T-helper 1 cell treated with Interleukin-12 subunit alpha and Interleukin-12 subunit beta and Interleukin-4 antibody, amounts not matched to agents 30 ng/mL and 1 ng/mL, for 36 hours (primary cell): Measurements from ENCODE around the gene ZMYND15. TPM values are rescaled to one million over a fixed set of nuclear protein-coding genes. Genes with fewer than 3 reads are reported as not detected.

Experiments used
- intact Hi-C: fragments of 100-400 bp; cut with micrococcal nuclease; formaldehyde crosslinking; loops from one replicate; pipeline ENCODE4 v1.15.1; 2024
- total RNA-seq: library from RNA; stranded (reverse); gene quantifications from 2 replicates; pipeline ENCODE4 v1.2.3, GENCODE V29; 2022

Gene ZMYND15
- total RNA-seq, 1 donor from 2014 or later, result 0.10 TPM

DNA sequence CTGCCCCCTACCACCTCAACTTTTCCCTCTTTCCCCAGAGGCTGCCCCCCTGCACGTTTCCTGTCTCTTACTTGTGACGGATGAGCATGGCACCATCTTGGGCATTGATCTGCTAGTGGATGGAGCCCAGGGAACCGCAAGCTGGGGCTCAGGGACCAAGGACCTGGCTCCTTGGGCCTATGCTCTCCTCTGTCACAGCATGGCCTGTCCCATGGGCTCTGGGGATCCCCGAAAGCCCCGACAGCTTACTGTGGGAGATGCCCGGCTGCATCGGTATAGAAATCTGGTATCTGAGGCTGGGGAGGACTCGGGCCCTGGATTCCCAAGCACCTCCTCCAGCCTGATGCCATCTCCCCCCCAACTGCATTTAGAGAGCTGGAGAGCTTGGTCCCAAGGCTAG, 1.9 kb downstream of the ZMYND15 start:
- intact Hi-C loops, result no loop called here

DNA sequence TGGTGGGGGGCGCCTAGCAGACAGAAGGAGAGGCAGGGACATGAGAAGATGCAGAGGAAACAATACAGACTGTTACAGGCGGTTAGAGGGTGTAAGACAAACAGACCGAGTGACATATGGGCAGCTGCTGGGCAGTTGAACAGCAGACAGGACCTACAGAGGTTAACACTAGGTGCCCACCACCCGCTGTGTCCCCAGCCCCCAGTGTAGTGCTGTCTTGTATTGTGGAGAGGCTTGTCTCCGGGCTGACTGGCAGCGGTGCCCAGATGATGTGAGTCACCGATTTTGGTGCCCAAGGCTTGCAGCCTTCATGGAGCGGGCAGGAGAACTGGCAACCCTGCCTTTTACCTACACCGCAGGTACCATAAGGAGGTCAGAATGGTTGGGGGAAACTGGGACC, 2.5 kb downstream of the ZMYND15 start:
- intact Hi-C loops, result no loop called here

DNA sequence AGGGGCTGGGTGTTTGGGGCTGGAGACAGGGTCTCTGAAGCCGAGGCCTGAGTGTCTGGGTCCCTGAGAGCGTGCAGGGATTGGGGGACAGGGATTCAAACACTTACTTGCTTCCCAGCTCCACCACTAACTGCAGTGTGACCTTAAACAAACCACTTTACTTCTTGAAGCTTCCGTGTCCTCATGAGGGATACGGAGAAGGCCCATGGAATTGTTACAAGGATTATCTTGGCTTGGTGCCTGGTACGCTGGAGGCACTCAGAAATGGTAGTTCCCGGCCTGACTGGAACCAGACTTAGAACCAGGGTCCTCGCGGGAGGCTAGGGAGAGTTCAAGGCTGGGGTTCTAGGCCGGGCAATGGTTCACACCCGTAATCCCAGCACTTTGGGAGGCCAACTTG, 3.0 kb downstream of the ZMYND15 start:
- intact Hi-C loops, result no loop called here

DNA sequence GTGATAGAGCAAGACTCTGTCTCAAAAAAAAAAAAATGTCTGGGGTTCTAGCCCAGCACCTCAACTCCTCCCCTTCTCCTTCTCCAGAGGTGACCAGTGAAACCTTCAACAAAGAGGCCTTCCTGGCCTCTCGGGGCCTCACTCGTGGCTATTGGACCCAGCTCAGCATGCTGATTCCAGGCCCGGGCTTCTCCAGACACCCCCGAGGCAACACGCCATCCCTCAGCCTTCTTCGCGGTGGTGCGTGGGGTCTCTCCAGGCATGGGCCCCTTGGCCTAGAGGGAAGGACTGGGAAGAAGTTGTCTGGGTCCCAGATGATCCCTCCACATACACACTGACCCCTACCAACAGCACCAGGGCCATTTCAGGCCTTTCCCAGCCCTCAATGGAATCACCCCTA, 3.6 kb downstream of the ZMYND15 start:
- intact Hi-C loops, result no loop called here

DNA sequence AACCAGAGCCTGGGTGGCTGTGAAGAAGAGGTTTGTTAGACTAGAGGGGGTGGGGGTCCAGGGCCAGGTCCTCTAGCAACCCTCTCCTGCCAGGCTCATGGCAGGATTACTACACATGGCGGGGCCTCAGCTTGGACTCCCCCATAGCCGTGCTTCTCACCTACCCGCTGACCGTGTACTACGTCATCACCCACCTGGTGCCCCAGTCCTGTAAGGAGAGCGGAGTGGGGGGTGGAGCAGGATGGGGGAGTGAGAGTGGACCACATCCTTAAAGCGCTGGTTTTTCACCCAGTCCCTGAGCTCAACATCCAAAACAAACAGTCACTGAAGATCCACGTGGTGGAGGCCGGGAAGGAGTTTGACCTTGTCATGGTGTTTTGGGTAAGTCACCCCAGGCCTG, 4.3 kb downstream of the ZMYND15 start:
- intact Hi-C loops, result no loop called here

DNA sequence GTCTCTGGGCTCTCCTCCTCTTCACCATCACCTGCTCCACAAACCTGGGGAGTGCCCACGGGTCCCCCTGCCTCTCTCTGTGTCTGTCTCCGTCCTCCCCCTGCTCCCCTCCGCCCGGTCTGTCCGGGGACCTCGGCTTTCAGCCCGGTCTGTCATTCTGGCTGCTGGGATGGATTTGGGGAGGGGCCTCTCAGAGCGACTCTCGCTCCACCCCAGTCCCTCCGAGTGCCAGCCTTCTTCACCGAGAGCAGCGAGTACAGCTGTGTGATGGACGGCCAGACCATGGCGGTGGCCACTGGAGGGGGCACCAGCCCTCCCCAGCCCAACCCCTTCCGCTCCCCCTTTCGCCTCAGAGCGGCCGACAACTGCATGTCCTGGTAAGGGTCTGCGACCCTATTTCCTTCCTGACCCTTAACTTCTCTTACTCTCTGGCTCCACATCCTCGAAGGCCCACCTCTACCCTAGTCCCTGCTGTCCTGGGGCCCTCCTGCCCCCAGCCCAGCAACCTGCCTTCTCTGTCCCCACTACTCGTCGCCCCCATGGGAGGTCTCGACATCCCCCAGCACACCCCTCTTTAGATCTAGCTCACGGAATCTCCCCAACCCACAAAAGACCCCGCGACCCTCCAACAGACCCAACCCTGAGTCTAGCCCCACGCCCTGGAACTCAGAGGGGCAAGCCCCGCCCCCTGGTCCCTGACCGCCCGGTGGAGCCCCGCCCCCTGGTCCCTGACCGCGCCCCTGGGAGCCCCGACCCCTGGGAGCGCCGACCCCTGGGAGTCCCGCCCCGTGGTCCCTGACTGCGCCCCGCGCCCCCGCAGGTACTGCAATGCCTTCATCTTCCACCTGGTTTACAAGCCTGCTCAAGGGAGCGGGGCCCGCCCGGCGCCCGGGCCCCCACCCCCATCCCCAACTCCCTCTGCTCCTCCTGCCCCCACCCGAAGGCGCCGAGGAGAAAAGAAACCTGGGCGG, 5.7 kb downstream of the ZMYND15 start:
- intact Hi-C loops, result no loop called here

DNA sequence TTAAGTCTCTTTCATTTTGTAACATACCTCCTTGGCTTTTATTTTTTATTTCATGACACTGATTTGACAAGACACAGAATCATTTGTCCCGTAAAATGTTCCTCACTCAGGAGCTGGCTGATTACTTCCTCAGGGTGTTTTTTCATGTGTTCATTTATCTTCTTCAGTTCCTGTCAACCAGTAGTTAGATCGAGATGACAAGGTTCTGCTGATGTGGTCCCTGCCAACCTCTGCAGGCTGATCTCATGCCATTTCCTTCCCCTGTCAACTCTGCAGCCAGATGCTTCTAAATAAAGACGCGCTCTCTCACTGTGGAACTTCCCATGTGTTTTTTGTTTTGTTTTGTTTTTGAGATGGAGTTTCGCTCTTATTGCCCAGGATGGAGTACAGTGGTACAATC, 8.2 kb downstream of the ZMYND15 start:
- intact Hi-C loops, result loop anchor here (1.0 to 2.0 kb wide), 3 partner anchors 8 to 605 kb away; partner anchors contain the start of genes CYB5D2 and ZZEF1

DNA sequence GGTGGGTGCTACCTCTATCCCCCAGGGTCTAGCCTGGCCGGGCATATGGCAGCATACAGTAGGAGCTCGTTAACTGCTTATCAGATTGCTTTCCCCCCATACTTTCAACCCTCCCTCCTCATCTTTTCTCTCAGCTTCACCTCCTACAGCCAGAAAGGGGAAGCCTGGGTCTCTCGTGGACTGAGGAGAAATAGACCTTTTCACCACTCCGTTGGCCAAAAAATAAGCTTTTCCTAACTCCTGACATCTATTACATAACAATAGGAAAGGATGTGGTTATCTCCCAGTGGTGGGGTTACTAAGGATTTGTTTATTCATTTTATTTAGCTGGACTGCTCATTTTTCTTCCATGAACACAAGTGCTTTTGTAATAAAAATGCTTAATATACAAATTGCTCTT, 9.1 kb downstream of the ZMYND15 start:
- intact Hi-C loops, result loop anchor here (1.0 to 2.0 kb wide), 3 partner anchors 8 to 605 kb away; partner anchors contain the start of genes CYB5D2 and ZZEF1

DNA sequence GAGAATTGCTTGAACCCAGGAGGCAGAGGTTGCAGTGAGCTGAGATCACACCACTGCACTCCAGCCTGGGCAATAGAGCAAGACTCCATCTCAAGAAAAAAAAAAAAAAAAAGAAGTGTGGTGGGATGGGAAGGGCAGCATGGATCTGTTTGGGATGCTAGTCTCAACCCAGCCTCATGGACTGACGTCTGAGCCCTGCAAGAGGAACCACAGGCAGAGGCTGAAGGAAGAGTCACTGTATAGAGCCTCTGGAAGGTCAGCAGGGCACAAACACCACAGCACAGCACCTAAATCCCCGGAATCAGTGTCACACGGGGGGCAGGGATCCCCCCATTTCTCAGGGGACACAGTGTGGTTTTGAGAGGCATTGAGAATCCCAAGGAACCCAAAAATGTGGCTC, 11.0 kb downstream of the ZMYND15 start:
- intact Hi-C loops, result no loop called here

DNA sequence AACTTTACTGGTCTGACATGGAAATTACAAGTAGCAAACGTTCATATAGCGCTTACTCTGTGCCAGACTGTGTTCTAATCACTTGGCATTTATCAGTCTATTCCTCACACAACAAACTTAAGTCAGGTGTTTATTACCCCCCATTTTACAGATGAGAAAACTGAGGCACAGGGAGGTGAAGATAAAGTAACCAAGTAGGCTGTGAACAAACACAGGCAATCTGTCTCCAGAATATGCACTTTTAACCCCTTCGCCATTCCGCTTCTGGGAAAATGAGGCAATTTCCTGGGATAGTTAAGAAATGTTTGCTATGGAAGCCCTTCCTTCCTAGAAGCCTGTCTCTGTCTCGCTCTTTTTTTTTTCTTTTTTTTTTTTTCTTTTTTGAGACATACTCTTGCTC, 12.3 kb downstream of the ZMYND15 start:
- intact Hi-C loops, result no loop called here

DNA sequence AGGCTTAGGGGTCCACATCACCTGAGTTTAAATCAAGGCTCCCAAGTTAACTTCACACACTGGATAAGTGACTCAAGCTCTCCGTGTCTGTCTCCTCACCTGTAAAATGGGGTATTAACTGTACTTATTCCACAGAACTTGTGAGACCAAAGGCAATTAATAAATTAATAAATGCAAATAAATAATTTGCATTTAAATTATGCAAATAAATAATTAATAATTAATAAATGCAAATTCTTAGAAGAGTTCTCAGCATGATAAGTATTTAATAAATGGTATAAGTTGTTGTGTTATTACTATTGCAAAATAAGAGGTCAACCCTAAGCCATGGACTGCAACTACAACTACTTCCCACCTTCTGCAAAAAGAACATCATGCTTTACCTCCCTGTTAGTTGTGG, 13.8 kb downstream of the ZMYND15 start:
- intact Hi-C loops, result no loop called here

DNA sequence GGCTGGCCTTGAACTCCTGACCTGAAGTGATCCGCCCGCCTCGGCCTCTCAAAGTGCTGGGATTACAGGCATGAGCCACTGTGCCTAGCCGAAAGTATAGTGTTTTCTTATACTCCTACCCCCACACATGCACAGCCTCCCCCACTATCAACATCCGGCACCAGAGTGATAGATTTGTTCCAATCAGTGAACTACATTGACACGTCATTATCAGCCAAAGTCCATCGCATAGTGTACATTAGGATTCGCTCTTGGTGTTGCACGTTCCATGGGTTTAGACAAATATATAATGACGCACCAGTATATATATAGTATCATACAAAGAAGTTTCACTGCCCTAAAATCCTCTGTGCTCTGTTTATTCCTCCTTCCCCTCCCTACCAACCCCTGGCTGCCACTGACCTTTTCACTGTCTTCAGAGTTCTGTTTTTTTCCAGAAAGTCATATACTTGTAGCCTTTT, 20.2 kb downstream of the ZMYND15 start:
- intact Hi-C loops, result no loop called here

DNA sequence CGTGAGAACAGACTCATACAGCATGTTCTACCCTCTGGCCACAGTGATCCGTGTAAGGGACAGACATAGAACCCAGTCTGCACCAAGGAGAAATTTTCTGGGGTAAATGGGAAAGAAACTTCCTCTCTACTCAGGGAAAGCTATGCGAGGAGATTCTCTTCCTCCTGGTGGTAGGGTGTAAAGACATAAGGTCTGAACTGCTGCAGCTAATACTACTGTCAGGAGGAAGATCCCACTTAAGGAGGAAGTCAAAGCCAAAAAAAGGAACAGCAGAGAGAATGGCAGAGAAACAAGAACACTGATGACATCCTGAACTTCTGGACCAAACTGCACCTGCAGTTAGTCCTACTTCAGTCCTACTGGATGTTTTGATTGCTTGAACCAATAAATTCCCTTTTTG, 25.0 kb downstream of the ZMYND15 start:
- intact Hi-C loops, result no loop called here

DNA sequence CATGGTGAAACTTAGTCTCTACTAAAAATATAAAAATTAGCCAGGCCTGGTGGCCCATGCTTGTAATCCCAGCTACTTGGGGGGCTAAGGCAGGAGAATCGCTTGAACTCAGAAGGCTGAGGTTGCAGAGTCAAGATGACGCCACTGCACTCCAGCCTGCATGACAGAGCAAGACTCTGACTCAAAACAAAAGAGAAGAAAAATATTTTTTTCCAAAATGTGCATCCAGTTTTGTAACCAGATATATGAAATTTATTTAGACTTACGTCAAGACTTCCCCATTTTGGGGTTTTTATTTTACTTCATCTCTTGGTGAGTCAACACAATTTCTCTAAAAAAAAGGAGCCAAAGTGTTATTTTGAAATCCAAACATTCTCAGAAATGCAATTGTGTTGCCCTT, 26.6 kb downstream of the ZMYND15 start:
- intact Hi-C loops, result no loop called here

DNA sequence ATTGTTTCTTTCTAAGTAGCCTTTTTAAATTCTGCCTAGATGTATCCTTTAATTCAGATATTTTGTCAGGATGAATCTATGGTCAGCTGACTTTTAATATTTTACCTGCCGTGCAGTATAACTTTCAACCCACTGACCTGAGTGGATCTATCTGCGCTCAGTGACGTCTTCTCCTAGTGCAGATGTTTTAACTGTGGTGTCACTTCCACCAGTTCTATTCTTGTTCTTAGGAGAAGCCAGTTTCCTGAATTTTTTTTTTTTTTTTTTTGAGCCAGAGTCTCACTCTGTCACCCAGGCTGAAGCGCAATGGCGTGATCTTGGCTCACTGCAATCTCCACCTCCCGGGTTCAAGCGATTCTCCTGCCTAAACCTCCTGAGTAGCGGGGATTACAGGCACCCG, 27.1 kb downstream of the ZMYND15 start:
- intact Hi-C loops, result no loop called here

DNA sequence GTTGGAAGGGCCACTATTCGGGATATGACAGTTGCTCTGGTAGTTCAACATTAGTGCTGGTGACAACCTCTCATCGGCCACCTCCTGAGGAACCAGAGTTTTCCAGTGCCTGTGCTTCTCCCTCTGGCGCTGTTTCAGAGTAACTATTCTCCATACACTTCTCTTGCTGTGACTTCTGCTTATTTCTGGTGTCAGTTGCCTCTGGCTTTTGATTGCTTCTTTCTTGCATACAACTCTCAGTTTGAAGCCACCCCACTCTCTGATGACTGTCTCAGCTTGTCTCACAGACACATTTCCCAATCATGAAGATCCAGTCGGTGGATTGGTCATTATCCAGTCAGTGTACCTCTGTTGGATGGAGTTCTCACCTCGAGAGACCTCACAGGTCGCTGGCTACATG, 28.7 kb downstream of the ZMYND15 start:
- intact Hi-C loops, result no loop called here

DNA sequence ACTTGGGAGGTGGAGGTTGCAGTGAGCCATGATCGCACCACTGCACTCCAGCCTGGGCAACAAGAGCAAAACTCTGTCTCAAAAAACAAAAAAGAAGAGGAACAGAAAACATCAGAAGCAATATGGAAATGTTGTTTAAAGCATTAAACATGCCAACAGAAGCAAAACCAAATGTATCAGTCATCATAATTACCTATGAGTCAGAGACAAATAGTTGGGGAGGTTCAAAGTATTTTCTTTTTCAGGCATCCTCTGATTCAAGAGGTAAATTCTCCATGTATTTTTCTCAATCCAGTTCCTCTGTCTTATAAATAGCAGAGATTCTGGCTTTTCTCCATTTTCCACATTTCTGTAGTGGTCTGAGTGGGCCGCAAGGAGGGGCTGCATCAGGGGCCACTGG, 30.0 kb downstream of the ZMYND15 start:
- intact Hi-C loops, result no loop called here

DNA sequence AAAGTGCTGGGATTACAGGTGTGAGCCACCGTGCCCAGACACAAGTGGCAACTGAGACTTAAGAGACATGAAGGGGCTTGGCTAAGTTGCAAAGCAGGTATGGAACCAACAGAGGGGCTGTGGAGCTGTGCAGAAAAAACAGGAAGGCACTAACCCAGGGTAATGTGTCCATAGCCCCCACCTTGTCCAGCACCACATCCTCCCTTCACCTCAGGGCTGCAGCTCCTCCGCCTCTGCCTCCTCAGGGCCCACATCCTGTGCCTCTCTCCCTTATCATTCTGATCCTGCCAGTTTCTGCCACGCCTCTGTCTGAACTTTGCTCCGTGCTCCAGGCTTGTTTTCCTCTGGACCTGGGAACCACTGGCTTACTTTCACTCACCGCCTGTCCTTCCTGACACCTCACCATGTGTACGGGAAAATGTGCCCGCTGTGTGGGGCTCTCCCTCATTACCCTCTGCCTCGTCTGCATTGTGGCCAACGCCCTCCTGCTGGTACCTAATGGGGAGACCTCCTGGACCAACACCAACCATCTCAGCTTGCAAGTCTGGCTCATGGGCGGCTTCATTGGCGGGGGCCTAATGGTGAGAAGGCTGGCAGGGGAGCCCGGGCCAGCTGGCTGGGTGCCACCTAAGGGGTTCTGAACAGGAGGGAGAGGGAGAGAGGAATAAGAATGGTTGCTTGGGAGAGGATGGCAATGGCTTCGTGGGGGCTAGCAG, 32.0 kb downstream of the ZMYND15 start, which contains the start of gene TM4SF5:
TM4SF5 (plus strand) TSS at position 368 of the 716 bp plus-strand sequence; CDS start at position 405, 37 bp downstream.
- intact Hi-C loops, result no loop called here

DNA sequence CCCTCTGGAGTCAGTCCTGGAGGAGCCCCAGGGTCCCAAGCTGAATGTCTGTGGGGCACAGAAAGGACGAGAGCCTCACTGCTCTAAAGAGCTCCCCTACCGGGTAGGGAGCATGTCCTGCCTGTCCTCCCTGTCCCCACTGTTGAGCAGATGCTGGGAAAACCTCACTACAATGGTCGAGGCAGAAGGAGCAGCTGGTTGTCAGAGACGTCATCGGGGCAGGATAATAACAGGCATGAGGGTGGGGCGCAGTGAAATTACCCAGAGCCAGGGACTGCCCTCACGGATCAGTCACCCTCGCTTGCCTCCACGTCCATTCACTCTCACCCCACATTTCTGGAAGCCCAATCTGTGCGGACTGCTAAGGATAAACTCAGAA, 32.6 kb downstream of the ZMYND15 start:
- intact Hi-C loops, result no loop called here

DNA sequence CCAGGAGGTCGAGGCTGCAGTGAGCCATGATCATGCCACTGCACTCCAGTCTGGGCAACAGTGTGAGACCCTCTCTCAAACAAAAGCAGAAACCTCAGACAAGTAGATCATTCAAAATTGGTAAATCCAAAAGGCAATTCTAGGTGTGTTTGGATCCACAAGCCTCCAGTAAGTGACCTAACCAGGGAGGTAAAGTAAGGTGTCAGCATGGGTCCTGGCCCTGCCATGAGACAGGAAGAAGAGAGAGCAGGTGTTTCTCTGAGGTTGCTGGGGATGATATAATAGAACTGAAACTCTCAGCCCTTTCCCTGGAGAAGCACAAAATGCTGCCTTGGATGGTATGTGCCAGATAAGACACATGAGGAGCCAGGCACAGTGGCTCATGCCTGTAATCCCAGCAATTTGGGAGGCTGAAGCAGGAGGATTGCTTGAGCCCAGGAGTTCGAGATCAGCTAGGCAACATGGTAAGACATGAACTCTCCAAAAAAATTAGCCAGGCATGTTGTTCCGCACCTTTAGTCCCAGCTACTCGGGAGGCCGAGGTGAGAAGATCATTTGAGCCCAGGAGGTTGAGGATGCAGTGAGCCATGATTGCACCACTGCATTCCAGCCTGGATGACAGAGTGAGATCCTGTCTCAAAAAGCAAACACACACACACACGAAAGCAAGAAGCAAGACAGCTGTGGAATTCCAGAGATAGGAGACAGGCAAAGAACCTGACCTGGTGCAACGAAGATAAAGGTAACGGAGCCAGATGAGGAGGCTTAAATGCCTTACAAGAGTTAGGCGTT, 38.5 kb downstream of the ZMYND15 start:
- intact Hi-C loops, result no loop called here

DNA sequence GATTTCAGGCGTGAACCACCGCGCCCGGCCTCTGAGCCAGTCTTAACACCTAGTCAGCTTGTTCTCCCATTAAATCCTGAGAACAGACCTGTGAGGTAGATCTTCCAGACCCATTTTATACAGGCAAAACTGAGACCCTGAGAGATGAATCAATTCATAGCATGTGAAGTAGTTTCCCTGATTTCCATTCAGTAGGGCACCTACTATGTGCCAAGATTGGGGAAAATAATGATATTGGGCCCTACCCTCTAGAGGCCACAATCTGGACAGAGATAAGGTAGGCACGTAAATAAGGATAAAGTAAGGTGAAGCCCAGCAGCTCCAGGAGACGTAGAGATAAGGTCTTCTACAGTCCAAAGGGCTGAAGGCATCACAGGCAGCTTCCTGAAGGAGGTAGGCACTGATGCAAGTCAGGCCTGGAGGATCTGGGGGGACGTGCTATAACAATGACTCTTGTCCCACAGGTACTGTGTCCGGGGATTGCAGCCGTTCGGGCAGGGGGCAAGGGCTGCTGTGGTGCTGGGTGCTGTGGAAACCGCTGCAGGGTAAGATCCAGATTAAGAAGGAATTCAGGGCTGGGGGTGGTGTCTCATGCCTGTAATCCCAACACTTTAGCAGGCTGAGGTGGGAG, 40.8 kb downstream of the ZMYND15 start:
- intact Hi-C loops, result no loop called here
